ENCODE data around the gene DCDC1. TPM values are rescaled to one million over a fixed set of nuclear protein-coding genes. Genes with fewer than 3 reads are reported as not detected.
"Not testable (repeated sequence)": the region's sequence is repeated elsewhere in the genome, so short reads cannot be mapped to it uniquely, and the experiment has no call there.

Gene DCDC1
- total RNA-seq, 4 donors from 2014 or later: 0.32 TPM; not detected in 3

GRCh38 chr11:31327417-31327816 is 42.1 kb downstream of the DCDC1 start:
- in situ Hi-C loops (cut with MboI; ENCODE audit: low pct_ligation_motif_present in 1 of 4, low pct_unique_long_range_greater_than_20kb in 1 of 4, low sequenced_read_pairs in 3 of 4) (no loop called here), intact Hi-C loops (cut with DNase I; ENCODE audit: low total_unique reads) (no loop called here)
- H3K27ac ChIP-seq: no peak overlapping the region
- 74 to 88% methylated on average over 3 of the region's 3 CpGs for WGBS, 2 donors (ENCODE audit: low coverage in 1 of 2)
- no peak for DNase-seq
- no peaks in the 10 kb centered on the region for H3K27me3 ChIP-seq
- no peaks in the 10 kb centered on the region for H3K9me3 ChIP-seq
- TF ChIP-seq EP300 (IDR thresholded peaks at IDR 0.05; ENCODE audit: low read depth): no peak
- no peak for TF ChIP-seq POLR2A (IDR thresholded peaks at IDR 0.05)
- TF ChIP-seq POLR2AphosphoS5 (IDR thresholded peaks at IDR 0.05): no peak
- no peak for TF ChIP-seq CTCF (IDR thresholded peaks at IDR 0.05)
- no peaks in the 10 kb centered on the region for H3K4me1 ChIP-seq
- no peak overlapping the region for H3K4me3 ChIP-seq
- H3K36me3 ChIP-seq: no peaks in the 10 kb centered on the region

- intact Hi-C loops (cut with DNase I; ENCODE audit: low total_unique reads): no loop called here
- Histone ChIP-seq H3K27ac (no peak overlapping the region), H3K27me3 (no peaks in the 10 kb centered on the region), H3K36me3 (no peaks in the 10 kb centered on the region), H3K4me3 (no peak overlapping the region), H3K9me3 (no peaks in the 10 kb centered on the region), H3K4me1 (no peaks in the 10 kb centered on the region)
- 32 to 35% methylated on average over 2 of the region's 2 CpGs for WGBS, 2 donors (ENCODE audit: low coverage in 1 of 2)
- in situ Hi-C loops (cut with MboI; ENCODE audit: low pct_ligation_motif_present in 1 of 4, low pct_unique_long_range_greater_than_20kb in 1 of 4, low sequenced_read_pairs in 3 of 4): no loop called here
- no peak for DNase-seq
- no peak for TF ChIP-seq POLR2A (IDR thresholded peaks at IDR 0.05)
- no peak for TF ChIP-seq POLR2AphosphoS5 (IDR thresholded peaks at IDR 0.05)
- no peak for TF ChIP-seq CTCF (IDR thresholded peaks at IDR 0.05)
- no peak for TF ChIP-seq EP300 (IDR thresholded peaks at IDR 0.05; ENCODE audit: low read depth)
Observed at GRCh38 chr11:31326470-31327148, 42.9 kb downstream of the DCDC1 start.

- Histone ChIP-seq H3K27ac (no peak overlapping the region), H3K36me3 (no peaks in the 10 kb centered on the region), H3K9me3 (no peaks in the 10 kb centered on the region), H3K4me1 (no peaks in the 10 kb centered on the region), H3K27me3 (no peaks in the 10 kb centered on the region), H3K4me3 (no peak overlapping the region)
- in situ Hi-C loops (cut with MboI; ENCODE audit: low pct_ligation_motif_present in 1 of 4, low pct_unique_long_range_greater_than_20kb in 1 of 4, low sequenced_read_pairs in 3 of 4) (no loop called here), intact Hi-C loops (cut with DNase I; ENCODE audit: low total_unique reads) (no loop called here)
- TF ChIP-seq POLR2AphosphoS5 (IDR thresholded peaks at IDR 0.05) (no peak), POLR2A (IDR thresholded peaks at IDR 0.05) (no peak), EP300 (IDR thresholded peaks at IDR 0.05; ENCODE audit: low read depth) (no peak), CTCF (IDR thresholded peaks at IDR 0.05) (no peak)
- DNase-seq: no peak
Observed at GRCh38 chr11:31325160-31325559, 44.4 kb downstream of the DCDC1 start.

GRCh38 chr11:31323145-31323544 is 46.4 kb downstream of the DCDC1 start:
- H3K36me3 ChIP-seq: no peaks in the 10 kb centered on the region
- no peak overlapping the region for H3K4me3 ChIP-seq
- H3K4me1 ChIP-seq: no peaks in the 10 kb centered on the region
- no peaks in the 10 kb centered on the region for H3K27me3 ChIP-seq
- intact Hi-C loops (cut with DNase I; ENCODE audit: low total_unique reads) (no loop called here), in situ Hi-C loops (cut with MboI; ENCODE audit: low pct_ligation_motif_present in 1 of 4, low pct_unique_long_range_greater_than_20kb in 1 of 4, low sequenced_read_pairs in 3 of 4) (no loop called here)
- H3K27ac ChIP-seq: no peak overlapping the region
- WGBS, 2 donors (ENCODE audit: low coverage in 1 of 2): 86% methylated on average over 4 of the region's 4 CpGs
- TF ChIP-seq CTCF (IDR thresholded peaks at IDR 0.05) (no peak), POLR2A (IDR thresholded peaks at IDR 0.05) (no peak), POLR2AphosphoS5 (IDR thresholded peaks at IDR 0.05) (no peak), EP300 (IDR thresholded peaks at IDR 0.05; ENCODE audit: low read depth) (no peak)
- no peak for DNase-seq
- H3K9me3 ChIP-seq: no peaks in the 10 kb centered on the region

- DNase-seq; in situ Hi-C loops (cut with MboI; ENCODE audit: low pct_ligation_motif_present in 1 of 4, low pct_unique_long_range_greater_than_20kb in 1 of 4, low sequenced_read_pairs in 3 of 4); H3K36me3 ChIP-seq; H3K27me3 ChIP-seq; H3K9me3 ChIP-seq; H3K4me1 ChIP-seq; H3K27ac ChIP-seq; H3K4me3 ChIP-seq; intact Hi-C loops (cut with DNase I; ENCODE audit: low total_unique reads): not testable (repeated sequence)
- WGBS, 2 donors (ENCODE audit: low coverage in 1 of 2): 91 to 95% methylated on average over 9 to 15 of the region's 15 CpGs
Observed at GRCh38 chr11:31321494-31321893, 48.0 kb downstream of the DCDC1 start.
